DND-41 (cell line): ENCODE measurements around the gene NAPB.

Experiments
- EZH2 ChIP-seq: IDR thresholded peaks from 3 replicates; pipeline ENCODE4 v1.6.1; 2012; ENCODE audit warnings: borderline replicate concordance, low read depth, mild to moderate bottlenecking, moderate library complexity, low read length, inconsistent platforms; ENCODE audit not compliant: severe bottlenecking
- TF ChIP-seq, protein P1 (sequence below): IDR thresholded peaks from 2 replicates; pipeline ENCODE4 v1.5.1; 2012; ENCODE audit warnings: borderline replicate concordance, low read length, moderate library complexity, mild to moderate bottlenecking; ENCODE audit not compliant: poor library complexity, severe bottlenecking; ENCODE audit errors: extremely low read depth

DNA sequence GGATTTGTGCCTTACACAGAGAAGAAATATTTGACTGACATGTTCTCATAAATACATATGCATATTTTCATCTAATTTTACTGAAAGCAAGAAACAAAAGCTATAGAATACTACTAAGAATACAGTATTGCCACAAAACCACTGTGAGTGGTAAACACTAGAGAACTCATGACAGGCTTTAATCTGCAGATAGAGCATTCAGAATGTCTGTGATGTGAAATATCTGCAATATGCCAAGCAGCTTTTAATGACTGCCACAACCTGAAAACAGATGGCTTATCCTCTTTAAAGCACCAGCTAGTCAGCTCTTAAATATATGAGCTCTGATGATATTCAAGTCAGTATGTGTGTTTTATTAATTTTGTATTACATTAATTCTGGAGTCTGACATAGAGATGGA lies 3.4 kb downstream of the NAPB start:
- TF ChIP-seq, protein P1, sequence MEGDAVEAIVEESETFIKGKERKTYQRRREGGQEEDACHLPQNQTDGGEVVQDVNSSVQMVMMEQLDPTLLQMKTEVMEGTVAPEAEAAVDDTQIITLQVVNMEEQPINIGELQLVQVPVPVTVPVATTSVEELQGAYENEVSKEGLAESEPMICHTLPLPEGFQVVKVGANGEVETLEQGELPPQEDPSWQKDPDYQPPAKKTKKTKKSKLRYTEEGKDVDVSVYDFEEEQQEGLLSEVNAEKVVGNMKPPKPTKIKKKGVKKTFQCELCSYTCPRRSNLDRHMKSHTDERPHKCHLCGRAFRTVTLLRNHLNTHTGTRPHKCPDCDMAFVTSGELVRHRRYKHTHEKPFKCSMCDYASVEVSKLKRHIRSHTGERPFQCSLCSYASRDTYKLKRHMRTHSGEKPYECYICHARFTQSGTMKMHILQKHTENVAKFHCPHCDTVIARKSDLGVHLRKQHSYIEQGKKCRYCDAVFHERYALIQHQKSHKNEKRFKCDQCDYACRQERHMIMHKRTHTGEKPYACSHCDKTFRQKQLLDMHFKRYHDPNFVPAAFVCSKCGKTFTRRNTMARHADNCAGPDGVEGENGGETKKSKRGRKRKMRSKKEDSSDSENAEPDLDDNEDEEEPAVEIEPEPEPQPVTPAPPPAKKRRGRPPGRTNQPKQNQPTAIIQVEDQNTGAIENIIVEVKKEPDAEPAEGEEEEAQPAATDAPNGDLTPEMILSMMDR: no peak
- TF ChIP-seq EZH2: no peak
